Neural crest cell (in vitro differentiated cells): ENCODE results near the gene XDH. TPM values are rescaled to one million over a fixed set of nuclear protein-coding genes. Genes with fewer than 3 reads are reported as not detected.

Experiments used
- DNase-seq: peaks from one replicate; pipeline ENCODE4 v3.0.0; 2021; ENCODE audit warnings: low read depth, mixed read lengths, low spot score
- H3K27ac Mint-ChIP-seq: one replicate; pipeline ENCODE4 v1.8.0; 2021; ENCODE audit warnings: mild to moderate bottlenecking, mixed read lengths; ENCODE audit not compliant: unreplicated experiment
- H3K27me3 Mint-ChIP-seq: 2 replicates; pipeline ENCODE4 v1.8.0; 2021; ENCODE audit warnings: low read depth, mild to moderate bottlenecking, mixed read lengths
- H3K36me3 Mint-ChIP-seq: 2 replicates; pipeline ENCODE4 v1.8.0; 2021; ENCODE audit warnings: low read depth, mild to moderate bottlenecking, mixed read lengths
- H3K4me1 Mint-ChIP-seq: 2 replicates; pipeline ENCODE4 v1.8.0; 2021; ENCODE audit warnings: mixed read lengths
- H3K4me3 Mint-ChIP-seq: one replicate; pipeline ENCODE4 v1.8.0; 2021; ENCODE audit warnings: mild to moderate bottlenecking, mixed read lengths
- H3K9me3 Mint-ChIP-seq: 2 replicates; pipeline ENCODE4 v1.8.0; 2021; ENCODE audit warnings: mixed read lengths
- CTCF ChIP-seq: fragments of 200-600 bp; sonication (generic); conservative IDR thresholded peaks from 2 replicates; pipeline ENCODE4 v1.5.0; 2021; ENCODE audit warnings: antibody characterized with exemption, mild to moderate bottlenecking
- total RNA-seq: library from RNA; stranded (reverse); gene quantifications from 2 replicates; pipeline ENCODE4 v1.2.1, GENCODE V29; 2021

XDH gene
- total RNA-seq, 1 donor from 2014 or later = 0.75 TPM

- DNase-seq = no peak
- no peak for TF ChIP-seq CTCF
- Mint-ChIP-seq H3K4me3 (no peak overlapping the region), H3K27ac (no peak overlapping the region), H3K36me3 (no peaks in the 10 kb centered on the region), H3K4me1 (no peaks in the 10 kb centered on the region), H3K9me3 (no peaks in the 10 kb centered on the region), H3K27me3 (peaks cover 7% of the 10 kb centered on the region)
Observed at GRCh38 chr2:31359229-31359628, 55.3 kb downstream of the XDH start.

GRCh38 chr2:31354837-31355236 is 59.7 kb downstream of the XDH start:
- no peaks in the 10 kb centered on the region for H3K4me1 Mint-ChIP-seq
- H3K27ac Mint-ChIP-seq = no peak overlapping the region
- H3K36me3 Mint-ChIP-seq = no peaks in the 10 kb centered on the region
- no peak for DNase-seq
- H3K27me3 Mint-ChIP-seq = peaks cover 7% of the 10 kb centered on the region
- TF ChIP-seq CTCF = peak; percentile 45
- H3K4me3 Mint-ChIP-seq = no peak overlapping the region
- H3K9me3 Mint-ChIP-seq = no peaks in the 10 kb centered on the region

DNA sequence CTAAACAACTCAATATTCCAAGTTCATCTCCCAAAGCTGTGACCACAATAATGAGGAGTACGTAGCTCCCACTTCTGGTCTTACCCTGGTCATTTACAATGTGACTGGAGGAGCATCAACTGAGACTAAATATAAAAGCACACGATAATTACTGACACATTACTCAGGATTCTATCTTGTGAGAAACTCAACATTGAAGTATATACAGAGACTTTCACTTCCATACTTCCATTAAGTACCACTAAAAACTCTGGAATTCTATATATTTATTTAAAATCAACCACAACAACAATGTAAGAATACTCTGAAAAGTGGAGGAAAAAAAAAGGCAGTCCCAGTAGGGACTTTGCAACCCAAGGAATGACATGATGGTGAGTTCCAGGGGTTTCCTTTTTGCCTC is 61.4 kb downstream of the XDH start:
- Mint-ChIP-seq H3K27me3 (peaks cover 7% of the 10 kb centered on the region), H3K4me3 (no peak overlapping the region), H3K4me1 (no peaks in the 10 kb centered on the region), H3K27ac (no peak overlapping the region), H3K9me3 (no peaks in the 10 kb centered on the region), H3K36me3 (no peaks in the 10 kb centered on the region)
- TF ChIP-seq CTCF = no peak
- DNase-seq = no peak

- H3K27ac Mint-ChIP-seq = no peak overlapping the region
- no peak for DNase-seq
- H3K27me3 Mint-ChIP-seq = no peaks in the 10 kb centered on the region
- peaks cover 7% of the 10 kb centered on the region for H3K4me1 Mint-ChIP-seq
- H3K9me3 Mint-ChIP-seq = no peaks in the 10 kb centered on the region
- no peaks in the 10 kb centered on the region for H3K36me3 Mint-ChIP-seq
- no peak for TF ChIP-seq CTCF
- no peak overlapping the region for H3K4me3 Mint-ChIP-seq
Observed at GRCh38 chr2:31349684-31350083, 64.9 kb downstream of the XDH start.

DNA sequence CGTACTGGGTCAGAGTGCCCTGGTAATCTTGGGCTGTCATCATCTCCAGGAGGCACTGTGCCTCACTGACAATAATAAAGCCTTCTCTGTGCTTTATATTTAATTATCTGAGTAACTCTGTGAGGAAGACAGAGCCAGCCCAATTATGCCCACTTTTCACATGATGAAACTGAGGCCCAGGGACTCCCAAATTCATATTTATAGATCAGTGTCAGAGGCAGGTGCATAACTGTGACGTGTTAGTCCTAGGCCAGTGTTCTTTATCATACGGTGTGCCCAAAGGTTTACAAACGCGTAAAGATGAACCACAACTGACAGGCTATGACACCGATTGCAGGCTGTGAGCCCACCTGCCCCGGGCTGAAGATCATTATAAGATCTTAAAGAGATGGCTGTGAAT is 65.4 kb downstream of the XDH start:
- Mint-ChIP-seq H3K4me1 (peaks cover 7% of the 10 kb centered on the region), H3K27me3 (no peaks in the 10 kb centered on the region), H3K4me3 (no peak overlapping the region)

More for the DNA sequence above, 65.4 kb downstream of the XDH start:
- Mint-ChIP-seq H3K9me3 (no peaks in the 10 kb centered on the region), H3K27ac (no peak overlapping the region), H3K36me3 (no peaks in the 10 kb centered on the region)
- no peak for DNase-seq
- TF ChIP-seq CTCF = no peak
